Fibroblast of lung (primary cell): ENCODE measurements around the gene JMJD6. TPM values are rescaled to one million over a fixed set of nuclear protein-coding genes. Genes with fewer than 3 reads are reported as not detected.

Experiments
- DNase-seq, 2 donors: peaks; one replicate each; pipeline versions ENCODE4 v3.0.0 to v3.0.0-alpha.2; 2010; ENCODE audit warnings: low read depth in 2 of 2
- H2AFZ ChIP-seq: 2 replicates; pipeline ENCODE4 v1.5.1; 2012; ENCODE audit warnings: low read length, control low read depth, inconsistent platforms
- H3K27ac ChIP-seq: 2 replicates; pipeline ENCODE4 v1.5.1; 2011; ENCODE audit warnings: low read length, control low read depth; ENCODE audit not compliant: insufficient read depth
- H3K27me3 ChIP-seq: 2 replicates; pipeline ENCODE4 v1.5.1; 2011; ENCODE audit warnings: mild to moderate bottlenecking, low read length; ENCODE audit not compliant: control insufficient read depth, insufficient read depth
- H3K36me3 ChIP-seq: 2 replicates; pipeline ENCODE4 v1.5.1; 2011; ENCODE audit warnings: low read length; ENCODE audit not compliant: control insufficient read depth, insufficient read depth
- H3K4me1 ChIP-seq: 2 replicates; pipeline ENCODE4 v1.5.1; 2011; ENCODE audit warnings: low read length; ENCODE audit not compliant: control insufficient read depth, insufficient read depth; ENCODE audit errors: extremely low read depth
- H3K4me2 ChIP-seq: 2 replicates; pipeline ENCODE4 v1.5.1; 2011; ENCODE audit warnings: low read length, control low read depth; ENCODE audit not compliant: insufficient read depth; ENCODE audit errors: extremely low read depth
- H3K4me3 ChIP-seq, 4 experiments: fragments of 200-600 bp in 1 of 4; sonication (generic) in 1 of 4; replicated peaks in 1 of 4; 2 replicates each; pipeline ENCODE4 v1.5.1; 2011 to 2016; ENCODE audit warnings: low read length in 4 of 4, low read depth in 3 of 4, mild to moderate bottlenecking in 3 of 4, control low read depth in 2 of 4, inconsistent platforms in 1 of 4, mixed read lengths in 1 of 4; ENCODE audit not compliant: insufficient read depth in 1 of 4; ENCODE audit errors: control extremely low read depth in 1 of 4
- H3K79me2 ChIP-seq: 2 replicates; pipeline ENCODE4 v1.5.1; 2012; ENCODE audit warnings: mild to moderate bottlenecking, low read length, inconsistent platforms; ENCODE audit not compliant: control insufficient read depth, insufficient read depth
- H3K9ac ChIP-seq: 2 replicates; pipeline ENCODE4 v1.5.1; 2011; ENCODE audit warnings: mild to moderate bottlenecking, low read length, control low read depth; ENCODE audit not compliant: insufficient read depth
- H3K9me3 ChIP-seq: 2 replicates; pipeline ENCODE4 v1.5.1; 2012; ENCODE audit warnings: low read depth, low read length; ENCODE audit not compliant: control insufficient read depth, insufficient read depth
- H4K20me1 ChIP-seq: 2 replicates; pipeline ENCODE4 v1.5.1; 2011; ENCODE audit warnings: low read length; ENCODE audit not compliant: control insufficient read depth, insufficient read depth; ENCODE audit errors: extremely low read depth
- EZH2 ChIP-seq: IDR thresholded peaks from 2 replicates; pipeline ENCODE4 v1.5.1; 2012; ENCODE audit warnings: low read length, control low read depth, mild to moderate bottlenecking; ENCODE audit errors: missing control alignments
- polyA plus RNA-seq, 2 donors: library from polyadenylated mRNA; depleted of rRNA in 1 of 2; stranded (reverse) in 1 of 2; unstranded in 1 of 2; fragments of >200 nt; gene quantifications; 2 replicates each; pipeline ENCODE4 v1.2.1, GENCODE V29; 2011 to 2012; ENCODE audit warnings: missing spikeins in 1 of 2
- total RNA-seq: library from RNA; depleted of rRNA; stranded (reverse); fragments of >200 nt; gene quantifications from 2 replicates; pipeline ENCODE4 v1.2.1, GENCODE V29; 2014
- TF ChIP-seq, protein P1 (sequence below), 2 donors: IDR thresholded peaks in 1 of 2; conservative IDR thresholded peaks in 1 of 2; 1 replicate in 1 of 2; 2 replicates in 1 of 2; pipeline ENCODE4 v1.5.1; 2011 to 2012; ENCODE audit warnings: low read length in 2 of 2, control low read depth in 1 of 2, inconsistent platforms in 1 of 2, low read depth in 1 of 2, mild to moderate bottlenecking in 1 of 2

The JMJD6 gene
- total and polyA plus RNA-seq, 2 donors (not counting 1 experiment from before 2014, with no cell fraction given), result 16.2 to 17.7 TPM

DNA sequence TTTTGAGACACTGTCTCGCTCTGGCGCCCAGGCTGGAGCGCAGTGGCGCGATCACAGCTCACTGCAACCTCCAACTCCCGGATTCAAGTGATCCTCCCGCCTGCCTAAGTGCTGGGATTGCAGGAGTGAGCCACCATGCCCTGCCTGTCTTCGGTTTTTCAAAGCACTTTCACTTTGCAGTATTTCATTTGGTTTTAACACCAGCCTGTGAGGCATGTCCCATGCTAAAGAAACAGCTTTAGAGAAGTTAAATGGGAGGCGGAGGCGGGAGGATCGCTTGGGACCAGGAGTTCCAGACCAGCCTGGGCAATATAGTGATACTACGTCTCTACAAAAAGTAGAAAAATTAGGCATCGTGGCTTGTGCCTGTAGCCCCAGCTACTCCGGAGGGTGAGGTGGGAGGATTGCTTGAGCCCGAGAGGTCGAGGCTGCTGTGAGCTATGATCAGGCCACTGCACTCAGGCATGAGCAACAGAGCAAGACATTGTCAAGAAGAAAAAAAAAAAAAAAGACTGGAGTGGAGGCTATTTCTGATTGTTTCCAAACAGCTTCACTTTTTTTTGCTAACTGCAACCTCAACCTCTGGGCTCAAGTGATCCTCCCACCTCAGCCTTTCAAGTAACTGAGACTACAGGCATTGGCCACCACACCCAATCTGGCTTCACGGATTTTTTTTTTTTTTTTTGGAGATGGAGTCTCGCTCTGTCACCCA lies 1.5 kb upstream of the JMJD6 start:
- H3K4me2 ChIP-seq, result peak overlapping the region; percentile 85
- H3K4me3 ChIP-seq, result peak overlapping the region; percentile 71 to 89 (median 84)
- no peak overlapping the region for H2AFZ ChIP-seq
- peaks cover 66% of the 10 kb centered on the region for H3K79me2 ChIP-seq
- no peaks in the 10 kb centered on the region for H4K20me1 ChIP-seq
- H3K9me3 ChIP-seq, result no peaks in the 10 kb centered on the region
- TF ChIP-seq EZH2, result no peak
- TF ChIP-seq, protein P1, sequence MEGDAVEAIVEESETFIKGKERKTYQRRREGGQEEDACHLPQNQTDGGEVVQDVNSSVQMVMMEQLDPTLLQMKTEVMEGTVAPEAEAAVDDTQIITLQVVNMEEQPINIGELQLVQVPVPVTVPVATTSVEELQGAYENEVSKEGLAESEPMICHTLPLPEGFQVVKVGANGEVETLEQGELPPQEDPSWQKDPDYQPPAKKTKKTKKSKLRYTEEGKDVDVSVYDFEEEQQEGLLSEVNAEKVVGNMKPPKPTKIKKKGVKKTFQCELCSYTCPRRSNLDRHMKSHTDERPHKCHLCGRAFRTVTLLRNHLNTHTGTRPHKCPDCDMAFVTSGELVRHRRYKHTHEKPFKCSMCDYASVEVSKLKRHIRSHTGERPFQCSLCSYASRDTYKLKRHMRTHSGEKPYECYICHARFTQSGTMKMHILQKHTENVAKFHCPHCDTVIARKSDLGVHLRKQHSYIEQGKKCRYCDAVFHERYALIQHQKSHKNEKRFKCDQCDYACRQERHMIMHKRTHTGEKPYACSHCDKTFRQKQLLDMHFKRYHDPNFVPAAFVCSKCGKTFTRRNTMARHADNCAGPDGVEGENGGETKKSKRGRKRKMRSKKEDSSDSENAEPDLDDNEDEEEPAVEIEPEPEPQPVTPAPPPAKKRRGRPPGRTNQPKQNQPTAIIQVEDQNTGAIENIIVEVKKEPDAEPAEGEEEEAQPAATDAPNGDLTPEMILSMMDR (conservative IDR thresholded peaks at IDR 0.05 in 1 of 2, IDR thresholded peaks at IDR 0.05 in 1 of 2; ENCODE audit: low read depth in 1 of 2, low read length in 2 of 2), result no peak
- H3K36me3 ChIP-seq, result peaks cover 8% of the 10 kb centered on the region
- H3K27me3 ChIP-seq, result no peaks in the 10 kb centered on the region
- peak overlapping the region; percentile 98 for H3K27ac ChIP-seq
- peak in 1 of 2 donors; percentile 21 for DNase-seq
- H3K9ac ChIP-seq, result peak overlapping the region; percentile 99
- peaks cover 2% of the 10 kb centered on the region for H3K4me1 ChIP-seq

DNA sequence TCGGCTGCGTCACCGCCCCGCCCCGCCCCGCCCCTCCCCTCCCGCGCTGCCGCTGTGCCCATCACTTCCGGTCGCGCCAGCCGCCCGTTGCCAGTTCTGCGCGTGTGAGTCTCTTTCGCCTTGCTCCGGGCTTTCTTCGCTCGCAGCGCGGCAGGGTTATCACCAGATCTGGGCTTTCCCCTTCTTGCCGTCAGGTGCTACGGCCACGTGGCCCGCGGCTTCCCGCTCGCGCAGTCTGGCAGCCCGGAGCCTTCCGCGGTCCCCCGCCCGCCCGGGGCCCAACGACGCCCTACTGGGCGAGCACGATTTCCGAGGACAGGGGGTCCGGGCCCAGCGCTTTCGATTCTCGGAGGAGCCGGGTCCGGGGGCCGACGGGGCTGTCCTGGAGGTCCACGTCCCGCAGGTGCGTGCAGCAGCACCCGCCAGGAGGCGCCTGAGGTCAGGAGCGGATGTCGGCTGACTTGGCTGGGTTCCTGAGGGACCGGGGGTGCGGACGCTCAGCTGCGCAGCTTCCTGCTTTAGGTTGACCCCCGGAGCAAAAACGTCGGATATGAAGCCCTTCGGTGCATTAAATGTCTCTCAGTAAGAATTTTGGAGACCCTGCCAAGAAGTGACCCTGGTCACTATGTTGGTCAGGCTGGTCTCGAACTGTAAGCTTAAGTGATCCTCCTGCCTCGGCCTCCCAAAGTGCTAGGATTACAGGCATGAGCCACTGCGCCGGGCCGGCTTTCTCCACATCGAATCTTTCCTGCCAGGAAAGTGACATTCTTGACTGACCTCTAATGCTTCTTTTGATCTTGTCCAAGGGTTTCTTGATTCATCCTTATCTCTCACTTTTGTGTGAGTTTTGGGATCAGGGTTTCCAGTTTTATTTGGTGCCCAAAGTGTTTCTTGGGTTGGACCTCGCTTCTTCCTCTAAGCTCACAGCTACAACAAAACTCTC lies 641 bp upstream of the JMJD6 start, which contains the start of gene METTL23:
Gene METTL23, plus strand, starts transcription at position 64 of the 943 bp plus-strand sequence. CDS start 2,872 bp downstream, outside the sequence.
- Histone ChIP-seq H3K79me2 (peaks cover 62% of the 10 kb centered on the region), H3K9ac (peak within 1 kb of the TSS; percentile 99), H3K9me3 (no peaks in the 10 kb centered on the region), H3K36me3 (peaks cover 7% of the 10 kb centered on the region), H4K20me1 (no peaks in the 10 kb centered on the region), H2AFZ (no peak within 1 kb of the TSS), H3K27ac (peak within 1 kb of the TSS; percentile 98), H3K4me2 (peak within 1 kb of the TSS; percentile 85), H3K4me1 (no peaks in the 10 kb centered on the region), H3K4me3 (peak within 1 kb of the TSS; percentile 85 to 89 (median 88)), H3K27me3 (no peaks in the 10 kb centered on the region)
- DNase-seq, result peak; percentile 66 to 77
- TF ChIP-seq, protein P1 (conservative IDR thresholded peaks at IDR 0.05 in 1 of 2, IDR thresholded peaks at IDR 0.05 in 1 of 2; ENCODE audit: low read depth in 1 of 2, low read length in 2 of 2), result peak; percentile 59 to 68
- TF ChIP-seq EZH2, result no peak
